Midbrain (tissue), 1 donor: ENCODE data around the gene SS18L1.

Source experiments
- DNase-seq: peaks from one replicate; lab custom pipeline; 2025; lab: John Stamatoyannopoulos, UW

The SS18L1 gene

DNA sequence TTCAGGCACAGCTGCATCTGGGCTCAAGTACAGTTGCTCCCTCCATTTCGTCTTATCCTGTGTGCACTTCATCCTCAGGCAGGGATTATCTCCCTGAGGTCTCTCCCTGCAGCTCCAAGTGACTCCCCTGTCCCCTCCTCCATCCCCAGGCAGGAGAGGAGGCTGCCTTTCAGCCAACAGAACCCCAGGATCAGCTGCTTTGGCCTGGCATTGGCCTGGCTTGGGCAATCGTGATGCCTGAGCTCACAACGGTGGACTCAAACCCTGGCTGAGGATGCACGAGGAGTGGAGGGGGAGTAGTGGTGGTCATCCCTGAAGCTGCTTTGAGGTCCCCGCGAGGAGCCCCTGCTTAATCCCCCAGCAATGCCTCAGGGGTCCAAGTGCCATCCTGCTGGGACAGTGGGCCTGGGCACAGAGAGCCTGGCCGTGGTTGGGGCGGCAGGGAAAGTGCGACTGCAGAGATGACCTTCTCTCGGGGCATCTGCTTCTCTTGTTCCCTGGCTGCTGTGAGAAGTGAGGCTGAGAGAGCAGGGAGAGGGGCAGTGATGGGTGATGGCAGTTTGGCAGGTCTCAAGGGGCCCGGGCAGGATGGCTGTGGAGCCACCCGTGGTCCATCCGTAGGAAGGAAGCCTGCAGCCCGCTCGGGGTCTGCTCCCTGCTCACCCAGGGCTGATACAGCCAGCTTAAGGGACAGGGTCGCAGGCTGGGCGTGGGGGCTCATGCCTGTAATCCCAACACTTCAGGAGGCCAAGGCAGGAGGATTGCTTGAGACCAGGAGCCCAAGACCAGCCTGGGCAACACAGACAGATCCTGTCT, 82.5 kb downstream of the SS18L1 start:
- DNase-seq: no peak

DNA sequence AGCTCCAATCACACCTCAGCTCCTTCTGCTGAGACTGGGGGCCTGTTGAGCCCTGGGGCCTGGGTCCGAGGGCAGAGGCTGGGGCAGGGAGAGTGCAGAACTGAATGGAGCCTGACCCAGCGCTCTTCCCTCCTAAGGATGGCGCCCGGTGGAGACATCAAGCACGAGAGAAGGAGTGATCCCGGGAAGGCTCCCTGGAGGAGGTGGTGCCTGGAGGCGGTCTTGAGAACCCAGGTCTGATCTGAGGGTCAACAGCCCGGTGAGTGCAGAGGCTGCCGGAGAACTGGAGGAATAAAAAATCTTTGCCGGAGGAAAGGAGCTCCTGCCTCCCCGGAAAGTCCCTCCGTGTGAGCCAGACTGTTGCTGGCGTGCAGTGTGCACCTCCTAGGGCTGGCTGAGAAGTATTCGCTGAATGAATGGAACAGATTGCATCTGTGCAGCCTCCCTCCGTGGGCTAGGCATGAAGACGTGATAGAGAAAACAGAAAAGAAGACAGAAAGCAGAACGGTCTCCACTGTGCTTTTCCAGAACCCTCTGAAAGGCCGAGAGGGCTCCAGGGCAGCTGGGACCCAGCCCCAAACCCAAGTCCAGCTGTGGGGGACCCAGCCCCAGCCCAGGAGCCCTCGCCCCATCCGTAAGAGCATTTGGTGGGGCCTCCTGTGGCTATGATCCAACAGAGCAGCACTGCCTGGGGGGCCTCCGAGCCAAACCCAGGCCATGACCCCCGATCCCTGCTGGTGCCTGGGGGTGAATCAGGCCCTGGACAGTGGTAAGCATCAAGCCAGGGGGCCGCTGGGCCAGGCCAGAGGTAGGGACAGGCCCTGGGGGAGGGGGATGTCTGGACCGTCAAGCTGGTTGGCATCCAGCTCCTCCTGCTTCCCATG, 83.4 kb downstream of the SS18L1 start:
- no peak for DNase-seq

DNA sequence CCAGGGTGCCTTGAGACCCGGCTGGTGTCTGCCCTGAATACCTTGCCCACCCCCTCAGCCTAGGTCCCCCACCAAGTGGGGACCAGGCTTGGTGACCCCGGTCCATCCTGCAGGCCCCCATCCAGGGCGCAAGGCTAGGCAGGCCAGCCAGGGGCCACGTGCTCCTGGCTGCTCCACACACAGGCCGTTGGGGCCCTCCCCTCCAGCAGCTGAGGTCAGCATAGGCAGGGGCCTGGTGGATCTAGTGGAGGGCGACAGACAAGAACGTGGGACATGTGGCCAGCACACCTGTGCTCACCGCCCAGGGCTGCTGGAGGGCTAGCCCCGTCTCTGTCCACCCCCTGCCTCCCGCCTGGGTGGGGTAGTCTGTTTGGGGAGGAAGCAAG, 84.0 kb downstream of the SS18L1 start:
- DNase-seq: no peak

DNA sequence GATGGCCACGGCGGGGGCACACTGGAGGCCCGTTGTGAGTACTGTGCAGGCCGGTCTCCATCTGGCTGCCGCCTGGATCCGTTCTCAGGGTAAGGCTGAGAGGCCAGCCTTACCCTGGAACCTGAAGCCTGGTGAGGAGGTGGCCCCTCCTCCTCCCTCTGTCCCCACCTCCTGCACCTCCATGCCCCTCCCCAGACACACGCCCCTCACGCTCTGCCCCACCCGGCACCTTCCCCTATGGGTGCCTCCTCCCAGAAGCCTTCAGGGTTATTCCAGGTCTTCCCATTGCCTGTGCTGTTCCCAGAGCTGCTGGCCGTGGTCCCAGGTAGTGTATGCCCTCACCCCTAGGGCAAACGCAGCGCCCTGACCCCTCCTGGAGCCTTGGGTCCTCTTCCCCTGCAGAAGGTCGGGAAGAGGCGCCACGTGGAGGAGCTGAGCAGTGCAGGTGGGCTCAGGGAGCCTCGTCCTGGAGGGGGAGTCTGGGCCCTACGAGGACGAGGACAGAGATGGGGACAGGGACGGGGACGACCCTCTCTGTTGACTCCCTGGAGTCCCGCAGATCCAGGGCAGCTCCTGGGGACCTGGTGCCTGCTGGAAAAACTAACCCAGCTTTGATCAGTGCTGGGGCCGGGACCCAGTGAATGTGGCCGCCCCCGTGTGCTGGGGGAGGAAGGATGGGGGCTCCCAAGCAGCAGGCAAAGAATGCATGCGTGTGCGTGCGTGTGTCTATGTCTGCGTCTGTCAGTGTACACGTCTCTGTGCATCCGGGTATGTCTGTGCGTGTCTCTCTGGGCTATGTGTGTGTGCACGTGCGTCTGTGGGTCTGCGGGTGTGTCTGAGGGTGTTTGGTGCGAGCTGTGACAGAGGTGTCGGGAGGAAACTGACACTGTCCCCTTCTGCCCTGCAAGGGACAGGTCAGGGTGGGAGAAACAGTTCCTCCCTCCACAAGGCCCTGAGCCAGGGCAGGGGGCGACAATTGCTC, 84.7 kb downstream of the SS18L1 start:
- no peak for DNase-seq

DNA sequence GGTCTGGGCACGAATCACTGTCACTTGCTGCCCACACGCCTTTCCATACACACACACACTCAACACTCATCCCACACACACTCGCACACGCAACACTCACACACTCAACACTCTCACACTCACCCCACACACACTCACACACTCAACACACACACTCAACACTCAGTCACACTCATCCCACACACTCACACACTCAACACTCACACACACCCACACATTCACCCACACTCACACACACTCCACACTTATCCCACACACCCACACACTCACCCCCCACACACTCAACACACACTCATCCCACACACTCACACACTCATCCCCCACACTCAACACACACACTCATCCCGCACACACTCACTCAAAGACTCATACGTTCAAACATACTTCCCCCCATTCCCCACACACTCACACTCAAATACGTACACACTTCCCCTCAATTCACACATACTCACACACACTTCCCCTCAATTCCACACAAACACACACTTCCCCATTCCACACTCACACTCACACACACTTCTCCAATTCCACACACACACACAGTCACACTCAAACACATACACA, 85.5 kb downstream of the SS18L1 start:
- no peak for DNase-seq

DNA sequence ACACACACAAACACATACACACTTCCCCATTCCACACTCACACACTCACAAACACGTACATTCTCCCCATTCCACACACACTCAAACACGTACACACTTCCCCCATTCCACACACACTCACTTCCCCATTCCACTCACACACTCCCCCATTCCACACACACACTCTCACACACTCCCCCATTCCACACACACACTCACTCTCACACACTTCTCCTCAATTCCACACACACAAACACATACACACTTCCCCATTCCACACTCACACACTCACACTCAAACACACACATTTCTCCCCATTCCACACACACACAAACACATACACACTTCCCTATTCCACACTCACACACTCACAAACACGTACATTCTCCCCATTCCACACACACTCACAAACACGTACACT, 86.1 kb downstream of the SS18L1 start:
- no peak for DNase-seq

DNA sequence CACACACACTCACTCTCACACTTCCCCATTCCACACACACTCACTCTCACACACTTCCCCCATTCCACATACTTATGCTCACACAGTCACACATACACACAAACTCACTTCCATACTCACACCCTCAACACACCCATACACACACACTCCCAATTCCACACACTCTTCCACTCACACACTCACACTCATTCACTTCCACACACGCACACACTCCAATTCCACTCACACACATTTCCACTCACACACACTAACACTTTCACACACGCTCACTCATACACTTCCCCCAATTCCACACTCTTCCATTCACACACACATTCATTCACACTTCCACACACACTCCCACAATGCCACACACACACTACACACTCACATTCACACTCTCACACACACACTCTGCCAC, 86.7 kb downstream of the SS18L1 start:
- no peak for DNase-seq

DNA sequence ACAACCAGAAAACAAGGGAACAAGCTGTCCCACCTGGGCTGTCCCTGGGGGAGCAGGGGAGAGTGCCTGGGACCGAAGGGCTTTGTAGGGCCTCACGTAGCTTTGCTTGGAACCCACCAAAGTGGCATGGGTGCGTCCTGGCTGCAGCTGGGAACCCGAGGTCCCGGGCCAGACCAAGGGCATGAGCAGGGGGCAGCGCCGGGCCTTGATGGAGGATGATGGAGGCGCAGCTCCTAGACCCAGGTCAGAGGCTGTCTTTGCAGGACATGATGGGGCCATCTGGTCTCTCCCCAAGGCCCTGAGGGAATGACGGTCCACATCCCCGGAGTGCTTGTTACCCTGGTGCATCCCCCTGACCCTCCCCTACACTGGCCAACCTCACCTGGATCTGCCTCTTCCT, 87.1 kb downstream of the SS18L1 start:
- DNase-seq: no peak

DNA sequence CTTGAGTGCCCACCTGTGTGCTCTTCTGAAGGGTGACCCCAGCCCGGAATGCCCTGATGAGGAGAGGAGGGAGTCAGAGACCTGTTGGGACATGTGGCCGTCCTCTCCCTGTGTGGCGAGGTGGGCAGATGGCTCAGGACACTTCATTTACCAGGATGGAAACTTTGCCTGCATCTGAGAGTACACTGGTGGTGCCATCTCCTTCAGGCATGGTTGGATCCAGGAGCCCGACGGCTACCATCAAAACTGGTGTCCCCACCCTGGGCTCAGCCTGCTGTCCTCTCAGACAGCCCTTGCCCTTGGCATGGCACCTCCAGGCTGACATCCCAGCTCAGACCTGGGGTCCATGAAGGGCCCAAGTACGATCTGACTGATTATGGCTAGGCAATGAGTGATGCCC, 87.7 kb downstream of the SS18L1 start:
- no peak for DNase-seq
